GM23248 (cell line): ENCODE results near the gene ATP5F1D. TPM values are rescaled to one million over a fixed set of nuclear protein-coding genes. Genes with fewer than 3 reads are reported as not detected.
A peak's percentile ranks its signal among the peaks of the same experiment; 100 is the strongest.

Experiments used
- DNase-seq: peaks from one replicate; pipeline ENCODE4 v3.0.0-alpha.2; 2015
- H2AFZ ChIP-seq: fragments of 200-600 bp; sonication (generic); 2 replicates; pipeline ENCODE4 v1.6.1; 2016; ENCODE audit warnings: antibody characterized with exemption
- H3F3A ChIP-seq: fragments of 200-600 bp; sonication (generic); 2 replicates; pipeline ENCODE4 v1.6.1; 2016; ENCODE audit warnings: mild to moderate bottlenecking, antibody characterized with exemption, mixed run types; ENCODE audit not compliant: insufficient read depth
- H3K27ac ChIP-seq: fragments of 200-600 bp; sonication (generic); 2 replicates; pipeline ENCODE4 v1.5.1; 2016; ENCODE audit warnings: mild to moderate bottlenecking
- H3K27me3 ChIP-seq: fragments of 200-600 bp; sonication (generic); replicated peaks from 2 replicates; pipeline ENCODE4 v1.6.1; 2016; ENCODE audit warnings: mild to moderate bottlenecking; ENCODE audit not compliant: insufficient read depth
- H3K36me3 ChIP-seq: fragments of 200-600 bp; sonication (generic); 2 replicates; pipeline ENCODE4 v1.6.1; 2016; ENCODE audit warnings: low read depth, mild to moderate bottlenecking
- H3K4me1 ChIP-seq: fragments of 200-600 bp; sonication (generic); 2 replicates; pipeline ENCODE4 v1.6.1; 2016; ENCODE audit warnings: mild to moderate bottlenecking; ENCODE audit not compliant: insufficient read depth
- H3K4me2 ChIP-seq: fragments of 200-600 bp; sonication (generic); one replicate; pipeline ENCODE4 v1.6.1; 2016; ENCODE audit warnings: mild to moderate bottlenecking; ENCODE audit not compliant: unreplicated experiment
- H3K4me3 ChIP-seq: fragments of 200-600 bp; sonication (generic); 2 replicates; pipeline ENCODE4 v1.5.1; 2016; ENCODE audit warnings: mild to moderate bottlenecking
- H3K79me2 ChIP-seq: fragments of 200-600 bp; sonication (generic); 2 replicates; pipeline ENCODE4 v1.6.1; 2016; ENCODE audit warnings: mild to moderate bottlenecking; ENCODE audit not compliant: insufficient read depth
- H3K9ac ChIP-seq: fragments of 200-600 bp; sonication (generic); 2 replicates; pipeline ENCODE4 v1.6.1; 2016; ENCODE audit warnings: mild to moderate bottlenecking
- H3K9me2 ChIP-seq: fragments of 200-600 bp; sonication (generic); 2 replicates; pipeline ENCODE4 v1.6.1; 2016; ENCODE audit warnings: mixed run types, mild to moderate bottlenecking, moderate library complexity; ENCODE audit not compliant: insufficient read depth
- H3K9me3 ChIP-seq: fragments of 200-600 bp; sonication (generic); one replicate; pipeline ENCODE4 v1.6.1; 2017; ENCODE audit warnings: low read depth
- H4K20me1 ChIP-seq: fragments of 200-600 bp; sonication (generic); 2 replicates; pipeline ENCODE4 v1.6.0; 2016; ENCODE audit not compliant: insufficient read depth
- EZH2 ChIP-seq: fragments of 200-600 bp; sonication (generic); IDR thresholded peaks from 2 replicates; pipeline ENCODE4 v1.6.1; 2018; ENCODE audit warnings: antibody characterized with exemption, mild to moderate bottlenecking; ENCODE audit not compliant: insufficient read depth, poor library complexity, severe bottlenecking
- EZH2phosphoT487 ChIP-seq: fragments of 200-600 bp; sonication (generic); IDR thresholded peaks from 2 replicates; pipeline ENCODE4 v1.6.1; 2018; ENCODE audit warnings: antibody characterized with exemption, moderate library complexity, mild to moderate bottlenecking, low read depth; ENCODE audit not compliant: insufficient read depth
- WGBS, 2 experiments: methylation state at CpG; one replicate each; pipeline ENCODE4 v1.1.6; 2015 to 2017; ENCODE audit warnings: low lambda C conversion rate in 2 of 2, low coverage in 1 of 2; ENCODE audit errors: missing lambda C conversion rate in 2 of 2; 5-methylcytosine and 5-hydroxymethylcytosine counted together
- in situ Hi-C: fragments of 300-500 bp; cut with MboI; formaldehyde crosslinking; loops from 2 replicates; pipeline ENCODE4 v1.15.0; 2020
- polyA plus RNA-seq: library from polyadenylated mRNA; unstranded; fragments of >200 nt; fragmentation: Nextera tagmentation; extraction: Ambion mirVana; gene quantifications from 2 replicates; pipeline ENCODE4 v1.2.1, GENCODE V29; 2016
- total RNA-seq: library from RNA; depleted of rRNA; stranded (reverse); fragments of >200 nt; shearing (Covaris generic); gene quantifications from 2 replicates; pipeline ENCODE4 v1.2.3, GENCODE V29; 2014

ATP5F1D gene
- total and polyA plus RNA-seq, 2 experiments from 2014 or later = 38.9 to 287 TPM

DNA sequence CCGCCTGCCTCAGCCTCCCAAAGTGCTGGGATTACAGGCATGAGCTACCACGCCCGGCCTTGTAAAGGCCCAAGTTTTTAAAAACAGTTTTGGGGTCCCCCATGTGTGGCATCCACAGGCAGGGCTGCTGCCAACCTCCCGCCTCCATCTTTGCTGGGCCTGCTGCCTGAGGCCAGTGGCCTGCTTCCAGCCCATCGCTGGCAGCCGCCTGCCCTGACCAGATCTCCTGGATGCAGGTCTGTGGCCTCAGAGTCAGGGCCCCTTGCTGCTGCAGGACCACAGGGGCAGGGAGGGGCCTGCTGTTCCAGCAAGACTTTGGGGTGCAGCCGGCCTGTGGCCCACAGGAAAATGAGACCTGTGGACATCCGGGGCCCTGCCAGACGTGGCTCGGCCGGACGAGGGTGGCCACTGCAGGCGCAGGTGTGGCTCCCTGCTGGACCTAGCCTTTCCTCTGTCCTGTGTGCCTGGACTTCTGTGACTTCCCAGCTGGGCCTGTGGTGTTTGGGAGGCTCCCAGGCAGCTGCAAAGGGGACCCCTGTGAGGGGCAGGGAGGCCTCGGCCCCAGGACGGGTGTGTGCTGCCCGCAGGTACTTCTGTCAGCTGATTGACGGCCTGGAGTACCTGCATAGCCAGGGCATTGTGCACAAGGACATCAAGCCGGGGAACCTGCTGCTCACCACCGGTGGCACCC, 21.6 kb upstream of the ATP5F1D start:
- no peaks in the 10 kb centered on the region for H3K9me2 ChIP-seq
- DNase-seq = no peak
- TF ChIP-seq EZH2phosphoT487 (no peak), EZH2 (no peak)
- H3K79me2 ChIP-seq = peaks cover 63% of the 10 kb centered on the region
- H4K20me1 ChIP-seq = no peaks in the 10 kb centered on the region
- no peak overlapping the region for H3K27ac ChIP-seq
- H3K9ac ChIP-seq = no peak overlapping the region
- in situ Hi-C loops = no loop called here
- H3K36me3 ChIP-seq = no peaks in the 10 kb centered on the region; the same call in 1 of the 2 replicates
- no peaks in the 10 kb centered on the region for H3K27me3 ChIP-seq
- H3K4me3 ChIP-seq = no peak overlapping the region
- H2AFZ ChIP-seq = no peak overlapping the region
- H3K4me2 ChIP-seq = no peak overlapping the region
- peaks cover 13% of the 10 kb centered on the region; the same call in 1 of the 2 replicates for H3K4me1 ChIP-seq
- H3K9me3 ChIP-seq = no peaks in the 10 kb centered on the region
- 93 to 94% methylated on average over 15 to 18 of the region's 19 CpGs for WGBS, 2 experiments
- no peaks in the 10 kb centered on the region for H3F3A ChIP-seq

DNA sequence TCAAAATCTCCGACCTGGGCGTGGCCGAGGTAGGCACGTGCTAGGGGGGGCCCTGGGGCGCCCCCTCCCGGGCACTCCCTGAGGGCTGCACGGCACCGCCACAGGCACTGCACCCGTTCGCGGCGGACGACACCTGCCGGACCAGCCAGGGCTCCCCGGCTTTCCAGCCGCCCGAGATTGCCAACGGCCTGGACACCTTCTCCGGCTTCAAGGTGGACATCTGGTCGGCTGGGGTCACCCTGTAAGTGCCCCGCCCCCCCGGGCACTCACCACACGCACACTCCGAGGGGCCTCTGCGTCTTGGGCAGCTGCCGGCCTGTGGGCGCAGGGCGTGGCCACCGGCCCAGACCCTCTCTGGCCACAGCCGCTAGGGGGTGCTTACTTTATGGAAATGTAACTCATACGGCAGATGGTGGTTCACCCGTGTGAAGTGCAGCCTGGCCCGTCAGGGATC, 21.0 kb upstream of the ATP5F1D start:
- Histone ChIP-seq H3K4me1 (peaks cover 7% of the 10 kb centered on the region; the same call in 1 of the 2 replicates), H3K9ac (no peak overlapping the region), H3K27ac (no peak overlapping the region), H3K36me3 (no peaks in the 10 kb centered on the region; the same call in 1 of the 2 replicates), H3K9me2 (no peaks in the 10 kb centered on the region), H3K4me2 (no peak overlapping the region), H3F3A (no peaks in the 10 kb centered on the region), H3K4me3 (no peak overlapping the region), H3K27me3 (no peaks in the 10 kb centered on the region), H3K79me2 (peaks cover 57% of the 10 kb centered on the region), H4K20me1 (no peaks in the 10 kb centered on the region), H3K9me3 (no peaks in the 10 kb centered on the region), H2AFZ (no peak overlapping the region)
- TF ChIP-seq EZH2 (no peak), EZH2phosphoT487 (no peak)
- no peak for DNase-seq
- WGBS, 2 experiments = 81 to 86% methylated on average over 26 to 27 of the region's 33 CpGs
- in situ Hi-C loops = no loop called here

- H3K9me3 ChIP-seq = no peaks in the 10 kb centered on the region
- H3K4me3 ChIP-seq = no peak overlapping the region
- in situ Hi-C loops = no loop called here
- no peaks in the 10 kb centered on the region for H3F3A ChIP-seq
- no peaks in the 10 kb centered on the region for H3K27me3 ChIP-seq
- H3K27ac ChIP-seq = no peak overlapping the region
- H4K20me1 ChIP-seq = no peaks in the 10 kb centered on the region
- no peak for TF ChIP-seq EZH2
- TF ChIP-seq EZH2phosphoT487 = no peak
- H3K36me3 ChIP-seq = no peaks in the 10 kb centered on the region; the same call in 1 of the 2 replicates
- 75% methylated on average over 28 to 37 of the region's 38 CpGs for WGBS, 2 experiments
- no peak overlapping the region for H3K4me2 ChIP-seq
- peaks cover 50% of the 10 kb centered on the region for H3K79me2 ChIP-seq
- no peaks in the 10 kb centered on the region for H3K9me2 ChIP-seq
- no peak overlapping the region for H3K9ac ChIP-seq
- peak; percentile 63 for DNase-seq
- H3K4me1 ChIP-seq = peaks cover 2% of the 10 kb centered on the region; the same call in 1 of the 2 replicates
- H2AFZ ChIP-seq = no peak overlapping the region
Measured at GRCh38 chr19:1220976-1221903, 20.3 kb upstream of the ATP5F1D start.

GRCh38 chr19:1221904-1222255, 19.7 kb upstream of the ATP5F1D start:
- no peak overlapping the region for H3K27ac ChIP-seq
- H3K9ac ChIP-seq = no peak overlapping the region
- no peak for DNase-seq
- no peak overlapping the region for H3K4me3 ChIP-seq
- H3K4me1 ChIP-seq = no peaks in the 10 kb centered on the region
- no peaks in the 10 kb centered on the region for H3K9me2 ChIP-seq
- no peaks in the 10 kb centered on the region for H3F3A ChIP-seq
- in situ Hi-C loops = no loop called here
- H3K27me3 ChIP-seq = no peaks in the 10 kb centered on the region
- H2AFZ ChIP-seq = no peak overlapping the region
- WGBS, 2 experiments = 92 to 93% methylated on average over 15 to 18 of the region's 22 CpGs
- no peak overlapping the region for H3K4me2 ChIP-seq
- TF ChIP-seq EZH2phosphoT487 = no peak
- no peak for TF ChIP-seq EZH2
- no peaks in the 10 kb centered on the region; the same call in 1 of the 2 replicates for H3K36me3 ChIP-seq
- H3K9me3 ChIP-seq = no peaks in the 10 kb centered on the region
- no peaks in the 10 kb centered on the region for H4K20me1 ChIP-seq
- H3K79me2 ChIP-seq = peaks cover 43% of the 10 kb centered on the region
